HG03378 (cell line): Measurements from ENCODE around the gene IQCN.

Experiments
- ATAC-seq: cut with Tn5 transposase; IDR thresholded peaks from one replicate; pipeline ENCODE4 v1.9.1; 2021; ENCODE audit warnings: mild to moderate bottlenecking, moderate library complexity; ENCODE audit not compliant: unreplicated experiment

IQCN gene

DNA sequence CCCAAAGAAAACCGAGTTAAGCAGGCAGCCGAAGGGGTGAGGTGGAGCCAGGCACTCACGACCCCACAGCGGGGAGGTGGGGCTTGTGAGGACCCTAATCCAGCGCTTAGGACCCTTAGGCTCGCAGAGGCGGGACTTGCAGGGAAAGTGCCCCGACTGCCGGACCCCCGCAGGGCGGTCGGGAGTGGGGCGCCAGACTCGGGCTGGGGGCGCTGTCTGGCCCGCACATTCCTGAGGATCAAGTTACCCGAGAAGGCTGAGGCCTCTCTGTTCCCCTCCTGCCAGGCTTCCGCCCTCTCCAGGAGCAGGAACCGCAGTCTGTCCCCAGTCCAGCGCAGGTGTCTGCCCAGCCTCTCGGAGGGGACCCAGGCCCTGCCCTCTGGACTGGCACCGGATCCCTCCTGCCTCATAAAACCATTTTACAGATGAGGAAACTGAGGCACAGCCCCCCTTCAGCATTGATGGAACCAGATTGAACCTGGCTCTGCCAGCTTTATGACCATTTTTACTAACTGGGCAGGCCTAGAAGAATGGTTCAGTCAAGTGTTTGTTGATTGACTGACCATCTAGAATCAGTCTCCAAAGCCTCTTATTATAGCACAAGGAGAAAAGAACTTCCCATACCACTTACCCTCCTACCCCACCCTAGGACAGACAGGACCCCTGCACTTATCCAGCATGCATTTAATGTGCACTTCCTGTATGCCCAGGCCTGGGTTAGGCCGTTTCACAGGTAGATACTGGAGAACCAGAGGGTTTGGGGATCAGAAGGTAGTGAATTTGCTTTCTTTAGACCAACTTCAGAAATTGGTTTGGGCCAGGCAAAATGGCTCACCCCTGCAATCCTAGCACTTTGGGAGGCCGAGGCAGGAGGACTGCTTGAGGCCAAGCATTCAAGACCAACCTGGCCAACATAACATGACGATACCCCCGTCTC lies 13.9 kb upstream of the IQCN start:
- ATAC-seq = no peak

DNA sequence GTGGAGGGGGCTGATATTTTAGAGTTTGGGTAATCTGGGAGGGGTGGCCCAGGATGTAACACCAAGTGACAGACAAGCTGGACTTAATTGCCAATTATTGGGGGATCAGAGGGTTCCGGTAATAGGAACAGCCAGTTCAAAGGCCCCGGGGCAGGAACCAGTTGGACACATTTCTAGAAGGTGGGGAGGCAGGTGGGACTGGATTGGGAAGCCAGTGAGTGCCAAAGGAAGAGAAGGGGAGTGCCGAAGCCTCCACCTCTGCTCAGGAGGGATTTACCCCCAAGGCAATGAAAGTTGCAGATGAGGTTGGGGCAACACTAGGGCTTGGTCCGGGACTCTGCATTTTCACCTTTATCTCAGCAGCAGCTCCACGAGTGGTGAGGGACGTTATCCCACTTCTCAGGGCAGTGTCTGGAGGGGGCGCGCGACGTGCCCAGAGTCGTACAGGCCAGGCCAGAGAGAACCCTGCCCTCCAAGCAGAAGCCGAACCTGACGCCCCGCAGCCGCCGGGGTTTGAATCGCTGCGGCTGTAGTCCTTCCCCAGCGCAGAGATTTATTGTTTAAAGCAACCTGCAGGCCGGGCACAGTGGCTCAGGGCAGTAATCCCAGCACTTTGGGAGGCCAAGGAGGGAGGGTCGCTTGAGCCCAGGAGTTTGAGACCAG lies 12.9 kb upstream of the IQCN start:
- no peak for ATAC-seq

DNA sequence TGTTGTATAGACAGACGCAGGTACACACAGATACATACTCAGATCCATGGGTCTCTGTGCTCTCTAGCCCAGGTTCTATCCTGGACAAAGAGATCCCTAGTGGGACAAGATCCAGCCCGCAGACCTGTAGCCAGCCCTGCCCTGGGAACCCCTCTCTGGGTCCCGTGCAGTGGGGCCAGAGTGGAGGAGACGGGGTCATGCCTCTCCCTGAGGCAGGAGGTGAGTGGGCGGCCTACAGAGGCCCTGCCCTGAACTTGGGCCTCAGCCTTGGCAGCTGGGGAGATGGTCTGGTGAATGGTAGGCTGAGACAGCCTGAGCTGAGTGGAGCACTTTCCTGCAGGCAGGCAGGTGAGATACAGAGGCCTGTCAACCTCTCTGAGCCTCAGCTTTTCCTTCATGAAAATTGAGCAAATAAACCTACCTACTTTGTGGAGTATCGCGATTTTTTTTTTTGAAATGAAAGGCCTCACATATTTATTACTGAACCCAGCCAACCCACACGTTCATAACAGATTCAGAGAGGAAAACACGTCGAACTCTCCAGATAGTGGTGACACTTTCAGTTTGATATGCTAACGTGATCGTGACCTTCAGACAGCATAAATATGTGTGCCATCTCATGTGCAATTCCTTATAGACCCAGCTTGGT lies 10.6 kb upstream of the IQCN start:
- ATAC-seq = no peak

- ATAC-seq = no peak
These were observed 9.1 kb upstream of the IQCN start for GRCh38 chr19:18283338-18283737.

- no peak for ATAC-seq
These were observed 8.5 kb upstream of the IQCN start for GRCh38 chr19:18282788-18283141.

- no peak for ATAC-seq
These were observed 8.0 kb upstream of the IQCN start for GRCh38 chr19:18282021-18282787.

- peak; percentile 46 for ATAC-seq
These were observed 7.1 kb upstream of the IQCN start, which contains the start of gene JUND for GRCh38 chr19:18281082-18282020. Gene JUND (minus strand): TSS chr19:18281622. CDS start chr19:18281484, 138 bp downstream.

DNA sequence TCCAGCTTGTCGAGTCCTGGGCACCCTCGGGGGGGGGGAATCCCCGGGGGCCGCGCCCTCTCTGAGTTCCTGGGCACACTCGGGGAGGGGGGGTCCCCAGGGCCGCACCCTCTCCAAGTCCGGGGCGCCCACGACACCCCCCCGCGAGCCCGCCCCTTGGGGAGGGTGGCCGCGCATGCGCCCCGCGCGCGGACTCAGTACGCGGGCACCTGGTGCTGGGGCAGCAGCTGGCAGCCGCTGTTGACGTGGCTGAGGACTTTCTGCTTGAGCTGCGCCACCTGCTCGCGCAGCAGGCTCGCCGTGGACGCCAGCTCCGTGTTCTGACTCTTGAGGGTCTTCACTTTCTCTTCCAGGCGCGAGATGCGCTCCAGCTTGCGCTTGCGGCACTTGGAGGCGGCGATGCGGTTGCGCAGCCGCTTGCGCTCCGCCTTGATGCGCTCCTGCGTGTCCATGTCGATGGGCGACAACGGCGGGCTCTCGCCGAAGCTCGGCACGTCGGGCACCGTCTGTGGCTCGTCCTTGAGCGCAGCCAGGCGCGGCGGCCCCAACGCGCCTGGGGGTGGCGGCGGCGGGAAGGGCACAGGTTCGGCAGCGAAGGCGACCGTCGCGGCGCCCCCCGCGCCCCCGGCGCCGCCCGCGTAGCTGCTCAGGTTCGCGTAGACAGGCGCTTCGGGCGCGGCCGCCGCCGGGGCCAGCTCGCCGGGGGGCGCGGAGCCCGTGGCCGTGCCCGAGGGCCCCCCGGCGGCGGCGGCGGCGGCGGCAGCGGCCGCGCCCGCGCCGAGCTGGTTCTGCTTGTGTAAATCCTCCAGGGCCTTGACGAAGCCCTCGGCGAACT lies 6.2 kb upstream of the IQCN start:
- no peak for ATAC-seq

GRCh38 chr19:18279516-18280246 lies 5.4 kb upstream of the IQCN start:
- no peak for ATAC-seq

- ATAC-seq = no peak
These were observed 4.9 kb upstream of the IQCN start for GRCh38 chr19:18279266-18279515.

DNA sequence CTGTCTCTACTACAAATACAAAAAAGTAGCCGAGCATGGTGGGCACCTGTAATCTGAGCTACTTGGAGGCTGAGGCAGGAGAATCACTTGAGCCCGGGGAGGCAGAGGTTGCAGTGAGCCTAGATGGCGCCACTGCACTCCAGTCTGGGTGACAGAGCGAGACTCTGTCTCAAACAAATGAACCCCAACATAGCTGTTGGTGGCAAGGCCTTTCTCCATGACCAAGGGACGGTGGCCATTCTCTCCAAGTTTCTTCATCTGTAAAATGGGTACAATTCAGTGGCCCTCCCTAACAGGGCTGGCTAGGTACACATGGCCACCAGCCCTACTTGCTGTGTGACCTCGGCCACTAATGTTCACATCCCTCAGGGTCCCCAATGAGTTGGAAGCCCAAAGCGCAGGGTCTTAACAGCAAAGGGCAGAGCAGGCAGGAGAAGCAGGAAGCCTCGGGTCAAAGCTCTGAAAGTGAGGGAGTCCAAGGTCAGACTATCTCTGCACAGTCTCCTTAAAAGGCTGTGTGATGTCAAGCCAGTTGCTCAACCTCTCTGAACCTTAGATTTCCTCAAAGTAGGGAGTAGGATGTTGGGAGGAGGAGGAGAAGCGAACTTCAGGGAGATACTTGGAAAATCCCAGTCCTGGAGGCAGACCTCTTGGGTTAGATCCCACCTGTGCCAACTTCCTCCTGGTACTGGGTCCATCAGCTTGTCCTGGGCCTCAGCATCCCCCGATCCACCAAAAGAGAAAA lies 4.4 kb upstream of the IQCN start:
- ATAC-seq = no peak

DNA sequence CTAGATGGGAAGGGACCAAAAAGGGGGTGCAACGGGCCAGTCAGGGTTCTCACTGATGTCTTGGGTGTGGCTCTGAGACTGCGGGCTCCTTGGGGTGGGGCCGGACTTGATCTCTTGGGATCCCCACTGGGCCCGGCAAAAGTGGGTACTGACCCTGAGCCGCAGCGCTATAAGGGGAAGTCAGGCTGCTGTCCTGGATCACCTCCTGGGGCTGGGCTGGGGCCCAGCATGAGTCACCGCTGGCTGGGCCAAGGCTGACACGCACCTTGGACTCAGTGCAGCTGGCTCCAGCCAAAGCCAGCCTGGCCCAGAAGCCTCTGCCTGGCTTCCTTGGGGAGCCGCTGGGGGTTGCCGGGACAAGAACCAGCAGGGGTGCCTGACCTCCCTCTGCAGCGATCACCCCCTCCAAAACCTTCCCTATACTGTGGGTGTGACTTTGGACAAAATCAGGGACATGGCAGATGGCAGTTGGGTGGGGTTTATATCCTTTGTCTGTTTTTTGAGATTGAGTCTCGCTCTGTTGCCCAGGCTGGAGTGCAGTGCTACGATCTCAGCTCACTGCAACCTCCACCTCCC lies 617 bp upstream of the IQCN start:
- ATAC-seq = no peak

GRCh38 chr19:18273561-18274218 lies 562 bp downstream of the IQCN start:
- ATAC-seq = no peak

DNA sequence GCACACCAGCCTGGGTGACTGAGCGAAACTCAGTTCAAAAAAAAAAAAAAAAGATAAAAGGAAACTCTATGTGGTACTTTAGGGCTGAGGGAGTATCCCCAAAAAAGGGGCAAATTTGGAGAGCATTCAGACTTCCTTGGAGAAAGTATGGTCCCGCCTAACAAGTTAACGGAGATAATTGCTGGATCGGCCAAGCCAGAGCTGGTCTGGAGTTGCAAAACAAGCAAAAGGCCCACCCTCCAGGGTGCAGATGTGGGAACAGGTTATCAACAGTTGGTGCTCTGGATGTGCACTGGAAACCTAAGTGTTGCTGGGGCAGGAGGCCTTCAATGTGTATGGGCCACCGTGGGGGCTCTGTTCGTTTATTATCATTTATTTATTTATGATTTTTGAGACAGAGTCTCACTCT lies 2.8 kb downstream of the IQCN start:
- no peak for ATAC-seq

DNA sequence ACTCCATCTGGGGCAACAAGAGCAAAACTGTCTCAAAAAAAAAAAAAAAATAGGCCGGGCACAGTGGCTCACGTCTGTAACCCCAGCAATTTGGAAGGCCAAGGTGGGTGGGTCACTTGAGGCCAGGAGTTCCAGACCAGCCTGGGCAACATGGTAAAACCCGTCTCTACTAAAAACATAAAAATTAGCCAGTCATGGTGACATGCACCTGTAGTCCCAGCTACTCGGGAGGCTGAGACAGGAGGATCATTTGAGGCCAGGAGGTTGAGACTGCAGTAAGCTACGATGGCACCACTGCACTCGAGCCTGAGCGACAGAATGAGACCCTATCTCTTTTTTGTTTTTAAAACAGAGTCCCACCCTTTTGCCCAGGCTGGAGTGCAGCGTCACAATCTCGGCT lies 3.9 kb downstream of the IQCN start:
- no peak for ATAC-seq

GRCh38 chr19:18269070-18269723 lies 5.1 kb downstream of the IQCN start:
- no peak for ATAC-seq
